ENCODE measurements around the gene PRDM15. TPM values are rescaled to one million over a fixed set of nuclear protein-coding genes. Genes with fewer than 3 reads are reported as not detected.

Gene PRDM15
- polyA plus RNA-seq, 3 donors, result 1.4 to 3.0 (median 2.2) TPM

- WGBS, 3 donors, result 39 to 73% (median 68%) methylated on average over 8 to 10 of the region's 10 CpGs
- H3K27ac ChIP-seq (ENCODE audit: low read depth, low read length), result no peak overlapping the region
These were observed 124.7 kb downstream of the PRDM15 start for GRCh38 chr21:41754479-41754891.

DNA sequence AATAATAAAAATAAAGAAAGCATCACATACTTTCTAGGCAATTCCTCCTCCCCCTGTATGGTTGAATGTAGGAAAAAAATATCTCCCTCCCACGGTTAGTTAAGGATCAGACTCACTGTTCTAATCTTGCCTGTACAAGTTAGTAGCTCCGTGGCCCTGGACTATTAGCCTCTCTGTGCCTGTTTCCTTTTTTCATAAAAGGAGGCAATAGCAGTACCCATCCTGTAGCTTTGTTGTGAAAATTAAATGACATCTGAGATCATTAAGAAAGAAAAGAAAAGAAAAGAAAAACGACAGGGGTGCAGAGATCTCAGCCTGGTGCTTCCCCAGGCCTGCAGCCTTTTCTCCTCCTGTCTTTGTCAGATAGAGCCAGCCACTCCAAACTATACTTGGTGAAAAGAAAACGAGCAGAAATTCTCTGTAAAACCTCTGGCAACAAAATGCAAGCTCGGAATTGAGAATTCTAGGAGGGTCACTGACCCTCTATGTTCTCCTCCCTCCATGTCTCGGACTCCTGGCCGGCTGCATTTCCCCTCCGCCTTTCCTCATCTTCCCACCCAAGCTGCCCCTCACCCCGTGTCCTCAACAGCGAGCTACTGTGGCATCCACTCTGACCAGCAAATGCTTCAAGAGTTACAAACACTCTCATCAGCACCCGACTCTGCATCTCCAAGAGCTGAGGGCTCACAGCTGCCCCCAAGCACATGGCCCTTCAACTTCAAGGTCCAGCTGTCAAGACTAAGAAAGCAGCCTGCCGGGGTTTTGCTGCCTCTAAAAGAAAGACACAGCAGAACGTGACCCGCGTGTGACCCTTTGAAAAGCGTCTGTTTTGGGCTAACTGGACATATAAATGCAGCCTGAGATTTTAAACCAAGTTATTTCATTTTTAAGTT lies 125.9 kb downstream of the PRDM15 start:
- 49 to 77% (median 76%) methylated on average over 16 of the region's 16 CpGs for WGBS, 3 donors
- no peak overlapping the region for H3K27ac ChIP-seq (ENCODE audit: low read depth, low read length)

GRCh38 chr21:41752231-41752681 lies 126.9 kb downstream of the PRDM15 start:
- WGBS, 3 donors, result 67 to 79% (median 78%) methylated on average over 13 of the region's 13 CpGs
- H3K27ac ChIP-seq (ENCODE audit: low read depth, low read length), result no peak overlapping the region

DNA sequence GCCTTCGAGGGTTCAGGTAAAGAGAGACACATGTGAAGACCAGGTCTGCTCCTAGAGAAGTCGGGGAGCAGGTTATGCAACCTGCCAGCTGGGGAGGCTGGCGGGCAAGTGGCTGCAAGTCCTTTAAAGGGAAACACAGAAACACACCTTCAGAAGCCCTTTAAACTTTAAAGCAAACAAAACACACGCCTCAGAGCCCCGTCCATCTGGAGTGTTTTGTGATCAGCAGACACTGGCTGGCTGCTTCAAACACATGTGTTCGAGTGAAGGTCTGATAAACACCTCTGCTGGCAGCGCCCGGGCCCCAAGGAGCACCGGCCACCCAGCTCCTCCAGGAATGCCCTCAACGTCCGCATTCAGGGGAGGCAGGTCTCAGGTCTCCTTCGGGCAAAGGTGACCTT lies 127.5 kb downstream of the PRDM15 start:
- WGBS, 3 donors, result 41 to 70% (median 67%) methylated on average over 12 of the region's 12 CpGs

DNA sequence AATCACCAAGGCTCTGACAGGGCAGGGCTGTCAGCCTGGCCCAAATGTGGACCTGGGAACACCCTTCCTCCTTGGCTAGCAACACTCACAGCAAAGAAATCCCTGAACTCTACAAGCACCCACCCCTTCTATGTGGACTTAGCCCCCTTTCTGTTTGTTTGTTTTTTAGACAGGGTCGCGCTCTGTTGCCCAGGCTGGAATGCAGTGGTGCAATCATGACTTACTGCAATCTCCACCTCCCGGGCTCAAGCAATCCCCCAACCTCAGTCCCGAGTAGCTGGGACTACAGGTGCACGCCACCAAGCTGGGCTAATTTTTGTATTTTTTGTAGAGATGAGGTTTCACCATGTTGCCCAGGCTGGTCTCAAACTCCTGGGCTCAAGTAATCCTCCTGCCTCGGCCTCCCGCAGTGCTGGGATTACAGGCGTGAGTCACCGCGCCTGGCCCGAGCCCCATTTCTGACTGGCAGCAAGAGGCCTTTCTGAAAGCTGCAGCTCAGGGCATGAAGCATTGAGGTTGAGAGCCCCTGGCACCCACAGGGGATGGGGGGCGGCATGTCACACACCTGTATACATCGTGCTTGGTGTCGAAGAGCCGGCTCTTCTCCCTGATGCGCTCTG lies 128.5 kb downstream of the PRDM15 start:
- no peak overlapping the region for H3K27ac ChIP-seq (ENCODE audit: low read depth, low read length)
- 84 to 90% (median 85%) methylated on average over 16 of the region's 16 CpGs for WGBS, 3 donors

More for the DNA sequence above, 127.5 kb downstream of the PRDM15 start:
- no peak overlapping the region for H3K27ac ChIP-seq (ENCODE audit: low read depth, low read length)

GRCh38 chr21:41750051-41750450 lies 129.1 kb downstream of the PRDM15 start:
- no peak overlapping the region for H3K27ac ChIP-seq (ENCODE audit: low read depth, low read length)
- WGBS, 3 donors, result 75 to 80% (median 78%) methylated on average over 7 of the region's 7 CpGs

GRCh38 chr21:41749286-41749685 lies 129.9 kb downstream of the PRDM15 start:
- WGBS, 3 donors, result 92 to 96% (median 94%) methylated on average over 10 of the region's 10 CpGs
- H3K27ac ChIP-seq (ENCODE audit: low read depth, low read length), result no peak overlapping the region

Other genes with a start within 250 kb of the PRDM15 start
- gene RIPK4, start 112.3 kb downstream of the PRDM15 start, polyA plus RNA-seq, result 1 to 10 TPM in 2 of 3 donors, not detected in 1; 1.9 to 9.2 TPM
- 10 to 100 TPM in 2 of 3 donors, 1 to 10 TPM in 1; 9.1 to 52.1 (median 14.8) TPM for gene C2CD2, start 74.7 kb upstream of the PRDM15 start, polyA plus RNA-seq
- 10 to 100 TPM in 1 of 3 donors, 1 to 10 TPM in 2; 1.9 to 11.0 (median 8.4) TPM for gene ZBTB21, start 131.0 kb upstream of the PRDM15 start, polyA plus RNA-seq
- gene UMODL1, start 192.0 kb upstream of the PRDM15 start, polyA plus RNA-seq, result not detected

All from adipose tissue (tissue), 3 donors.